Activated naive CD4-positive, alpha-beta T cell treated with anti-CD3 and anti-CD28 coated beads, Interleukin-2, amount 50 U/mL, for 24 hours (primary cell): Measurements from ENCODE around the gene FAM13A.

Experiments
- H3K27ac Mint-ChIP-seq: one replicate; pipeline ENCODE4 v1.8.0; 2021; ENCODE audit warnings: mild to moderate bottlenecking, mixed read lengths
- H3K27me3 Mint-ChIP-seq: one replicate; pipeline ENCODE4 v1.8.0; 2021; ENCODE audit warnings: mixed read lengths
- H3K36me3 Mint-ChIP-seq: one replicate; pipeline ENCODE4 v1.8.0; 2021; ENCODE audit warnings: mixed read lengths
- H3K4me1 Mint-ChIP-seq: one replicate; pipeline ENCODE4 v1.8.0; 2021; ENCODE audit warnings: mixed read lengths
- H3K4me3 Mint-ChIP-seq: one replicate; pipeline ENCODE4 v1.8.0; 2021; ENCODE audit warnings: mild to moderate bottlenecking, mixed read lengths
- H3K9me3 Mint-ChIP-seq: one replicate; pipeline ENCODE4 v1.8.0; 2021; ENCODE audit warnings: mixed read lengths

FAM13A gene

GRCh38 chr4:88963817-88964216 lies 93.2 kb downstream of the FAM13A start:
- Mint-ChIP-seq H3K9me3 (peaks cover 7% of the 10 kb centered on the region), H3K4me3 (no peak overlapping the region), H3K27ac (no peak overlapping the region), H3K36me3 (no peaks in the 10 kb centered on the region), H3K4me1 (peaks cover 10% of the 10 kb centered on the region), H3K27me3 (no peaks in the 10 kb centered on the region)

GRCh38 chr4:88962396-88962795 lies 94.6 kb downstream of the FAM13A start:
- no peak overlapping the region for H3K27ac Mint-ChIP-seq
- H3K36me3 Mint-ChIP-seq: no peaks in the 10 kb centered on the region
- peaks cover 10% of the 10 kb centered on the region for H3K4me1 Mint-ChIP-seq
- no peak overlapping the region for H3K4me3 Mint-ChIP-seq
- no peaks in the 10 kb centered on the region for H3K27me3 Mint-ChIP-seq
- peaks cover 7% of the 10 kb centered on the region for H3K9me3 Mint-ChIP-seq

GRCh38 chr4:88960576-88960975 lies 96.4 kb downstream of the FAM13A start:
- Mint-ChIP-seq H3K36me3 (no peaks in the 10 kb centered on the region), H3K27me3 (no peaks in the 10 kb centered on the region), H3K4me3 (no peak overlapping the region), H3K9me3 (peaks cover 7% of the 10 kb centered on the region), H3K4me1 (peaks cover 10% of the 10 kb centered on the region), H3K27ac (no peak overlapping the region)

GRCh38 chr4:88958080-88958479 lies 98.9 kb downstream of the FAM13A start:
- Mint-ChIP-seq H3K4me1 (peaks cover 12% of the 10 kb centered on the region), H3K27me3 (no peaks in the 10 kb centered on the region), H3K9me3 (peaks cover 7% of the 10 kb centered on the region), H3K27ac (no peak overlapping the region), H3K36me3 (no peaks in the 10 kb centered on the region), H3K4me3 (no peak overlapping the region)

- H3K4me1 Mint-ChIP-seq: peaks cover 12% of the 10 kb centered on the region
- peaks cover 7% of the 10 kb centered on the region for H3K9me3 Mint-ChIP-seq
- no peak overlapping the region for H3K4me3 Mint-ChIP-seq
- H3K27me3 Mint-ChIP-seq: no peaks in the 10 kb centered on the region
- no peak overlapping the region for H3K27ac Mint-ChIP-seq
- H3K36me3 Mint-ChIP-seq: no peaks in the 10 kb centered on the region
Measured at GRCh38 chr4:88957570-88957969, 99.4 kb downstream of the FAM13A start.

- Mint-ChIP-seq H3K4me3 (no peak overlapping the region), H3K27me3 (no peaks in the 10 kb centered on the region), H3K4me1 (peaks cover 12% of the 10 kb centered on the region), H3K27ac (no peak overlapping the region), H3K36me3 (no peaks in the 10 kb centered on the region), H3K9me3 (peaks cover 7% of the 10 kb centered on the region)
Measured at GRCh38 chr4:88955580-88956380, 101.2 kb downstream of the FAM13A start.

GRCh38 chr4:88953400-88953799 lies 103.6 kb downstream of the FAM13A start:
- H3K4me3 Mint-ChIP-seq: no peak overlapping the region
- peaks cover 17% of the 10 kb centered on the region for H3K4me1 Mint-ChIP-seq
- no peaks in the 10 kb centered on the region for H3K9me3 Mint-ChIP-seq
- no peak overlapping the region for H3K27ac Mint-ChIP-seq
- H3K27me3 Mint-ChIP-seq: no peaks in the 10 kb centered on the region
- H3K36me3 Mint-ChIP-seq: no peaks in the 10 kb centered on the region

- Mint-ChIP-seq H3K36me3 (peaks cover 1% of the 10 kb centered on the region), H3K9me3 (no peaks in the 10 kb centered on the region), H3K27ac (no peak overlapping the region), H3K4me1 (peaks cover 24% of the 10 kb centered on the region), H3K27me3 (no peaks in the 10 kb centered on the region), H3K4me3 (no peak overlapping the region)
Measured at GRCh38 chr4:88952081-88952480, 104.9 kb downstream of the FAM13A start.

GRCh38 chr4:88949605-88950004 lies 107.4 kb downstream of the FAM13A start:
- Mint-ChIP-seq H3K27ac (no peak overlapping the region), H3K4me1 (peaks cover 24% of the 10 kb centered on the region), H3K4me3 (no peak overlapping the region), H3K9me3 (no peaks in the 10 kb centered on the region), H3K27me3 (no peaks in the 10 kb centered on the region), H3K36me3 (peaks cover 1% of the 10 kb centered on the region)

- no peak overlapping the region for H3K27ac Mint-ChIP-seq
- H3K27me3 Mint-ChIP-seq: no peaks in the 10 kb centered on the region
- H3K9me3 Mint-ChIP-seq: no peaks in the 10 kb centered on the region
- H3K4me1 Mint-ChIP-seq: peaks cover 44% of the 10 kb centered on the region
- peak overlapping the region; percentile 60 for H3K4me3 Mint-ChIP-seq
- no peaks in the 10 kb centered on the region for H3K36me3 Mint-ChIP-seq
Measured at GRCh38 chr4:88940506-88940905, 116.5 kb downstream of the FAM13A start.

- peak overlapping the region; percentile 47 for H3K27ac Mint-ChIP-seq
- peaks cover 44% of the 10 kb centered on the region for H3K4me1 Mint-ChIP-seq
- no peaks in the 10 kb centered on the region for H3K27me3 Mint-ChIP-seq
- H3K36me3 Mint-ChIP-seq: no peaks in the 10 kb centered on the region
- H3K4me3 Mint-ChIP-seq: no peak overlapping the region
- no peaks in the 10 kb centered on the region for H3K9me3 Mint-ChIP-seq
Measured at GRCh38 chr4:88939697-88940096, 117.3 kb downstream of the FAM13A start.

GRCh38 chr4:88938138-88938537 lies 118.8 kb downstream of the FAM13A start:
- H3K9me3 Mint-ChIP-seq: no peaks in the 10 kb centered on the region
- H3K4me1 Mint-ChIP-seq: peaks cover 51% of the 10 kb centered on the region
- H3K27me3 Mint-ChIP-seq: no peaks in the 10 kb centered on the region
- no peak overlapping the region for H3K27ac Mint-ChIP-seq
- H3K36me3 Mint-ChIP-seq: no peaks in the 10 kb centered on the region
- no peak overlapping the region for H3K4me3 Mint-ChIP-seq

GRCh38 chr4:88937081-88937480 lies 119.9 kb downstream of the FAM13A start:
- Mint-ChIP-seq H3K36me3 (no peaks in the 10 kb centered on the region), H3K4me3 (no peak overlapping the region), H3K9me3 (no peaks in the 10 kb centered on the region), H3K27me3 (no peaks in the 10 kb centered on the region), H3K27ac (no peak overlapping the region), H3K4me1 (peaks cover 52% of the 10 kb centered on the region)

- no peak overlapping the region for H3K4me3 Mint-ChIP-seq
- H3K4me1 Mint-ChIP-seq: peaks cover 35% of the 10 kb centered on the region
- H3K9me3 Mint-ChIP-seq: peaks cover 5% of the 10 kb centered on the region
- H3K27ac Mint-ChIP-seq: no peak overlapping the region
- no peaks in the 10 kb centered on the region for H3K27me3 Mint-ChIP-seq
- H3K36me3 Mint-ChIP-seq: peaks cover 5% of the 10 kb centered on the region
Measured at GRCh38 chr4:88933414-88934160, 123.4 kb downstream of the FAM13A start.

- Mint-ChIP-seq H3K9me3 (peaks cover 8% of the 10 kb centered on the region), H3K4me3 (no peak overlapping the region), H3K36me3 (peaks cover 5% of the 10 kb centered on the region), H3K27me3 (no peaks in the 10 kb centered on the region), H3K27ac (no peak overlapping the region), H3K4me1 (peaks cover 51% of the 10 kb centered on the region)
Measured at GRCh38 chr4:88928852-88929251, 128.1 kb downstream of the FAM13A start.

GRCh38 chr4:88927420-88927819 lies 129.6 kb downstream of the FAM13A start:
- H3K4me3 Mint-ChIP-seq: peak overlapping the region; percentile 20
- no peaks in the 10 kb centered on the region for H3K27me3 Mint-ChIP-seq
- peaks cover 8% of the 10 kb centered on the region for H3K9me3 Mint-ChIP-seq
- peak overlapping the region; percentile 43 for H3K27ac Mint-ChIP-seq
- H3K36me3 Mint-ChIP-seq: peaks cover 5% of the 10 kb centered on the region
- peaks cover 40% of the 10 kb centered on the region for H3K4me1 Mint-ChIP-seq
